HEK293T (cell line): ENCODE data around the gene ART3.

Experiments used
- ELF4 ChIP-seq: fragments of 450-650 bp; IDR thresholded peaks from 2 replicates; pipeline ENCODE4 v1.6.1; 2017; ENCODE audit warnings: antibody characterized with exemption
- ZNF384 ChIP-seq: fragments of 450-650 bp; IDR thresholded peaks from 2 replicates; pipeline ENCODE4 v1.6.1; 2016

DNA sequence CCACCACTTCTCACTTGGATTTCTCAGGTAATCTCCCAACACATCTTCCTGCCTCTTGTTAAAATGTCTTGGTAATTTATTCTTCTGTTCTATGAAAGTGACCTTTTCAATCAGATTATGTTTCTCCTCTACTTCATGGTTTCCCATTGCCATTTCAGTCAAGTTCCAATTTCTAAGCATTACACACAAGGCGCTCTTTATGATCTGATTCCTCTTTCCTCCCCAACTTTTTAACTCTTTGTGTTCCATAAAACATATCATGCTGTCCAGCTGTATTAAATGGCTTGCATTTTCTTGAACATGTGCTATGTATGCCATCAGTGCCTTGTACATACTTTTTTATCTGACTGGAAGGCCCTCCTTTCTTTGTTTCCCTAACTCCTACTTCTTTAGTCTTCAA, 13.1 kb upstream of the ART3 start:
- TF ChIP-seq ZNF384 (no peak), ELF4 (no peak)
